ENCODE results near the gene TNNT1. TPM values are rescaled to one million over a fixed set of nuclear protein-coding genes. Genes with fewer than 3 reads are reported as not detected.

Gene TNNT1
- total RNA-seq, 4 donors from 2014 or later, result 0.90 to 1.5 TPM; not detected in 2

DNA sequence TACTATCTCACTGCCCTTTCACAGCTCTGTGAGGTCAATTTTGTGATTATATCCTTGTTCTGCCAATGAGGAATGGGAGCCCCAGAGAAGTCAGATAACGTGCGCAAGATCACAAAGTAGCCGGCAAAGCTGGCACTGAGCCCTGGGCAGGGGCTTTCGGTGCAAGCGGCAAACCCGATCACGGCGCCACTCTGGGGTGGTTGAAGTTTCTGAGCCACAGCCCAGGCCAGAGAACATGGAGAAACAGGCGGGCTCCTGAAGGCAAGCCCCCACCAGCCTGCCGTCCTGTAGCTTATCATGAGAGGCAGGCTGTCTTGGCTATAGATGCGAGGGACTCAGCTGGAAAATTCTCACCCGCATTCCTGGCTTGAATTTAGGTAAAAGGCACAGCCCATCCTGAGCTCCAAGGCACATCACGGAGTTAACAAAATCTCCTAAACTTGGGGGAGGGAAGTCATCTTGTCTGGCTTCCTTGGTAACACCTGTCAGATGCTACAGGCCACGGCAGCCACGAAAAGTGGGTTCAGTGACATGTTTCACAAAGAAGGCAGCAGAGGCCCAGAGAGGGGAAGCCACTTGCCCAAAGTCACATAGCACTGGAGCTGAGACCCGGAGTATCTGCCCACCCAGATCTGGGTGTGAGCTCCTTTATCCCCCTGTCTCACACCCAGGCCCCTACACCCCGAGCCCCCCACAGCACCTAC is 12.5 kb downstream of the TNNT1 start:
- Histone ChIP-seq H3K27me3 (peaks cover 0 to 87% of the 10 kb centered on the region in 2 donors), H3K36me3 (no peaks in the 10 kb centered on the region), H3K4me1 (peaks cover 0 to 10% (median 0%) of the 10 kb centered on the region in 4 donors), H3K4me3 (no peak overlapping the region), H3K9me3 (no peaks in the 10 kb centered on the region), H3K27ac (no peak overlapping the region)
- WGBS, 2 donors, result 82% methylated on average over 17 of the region's 17 CpGs
- TF ChIP-seq EP300 (IDR thresholded peaks at IDR 0.05) (no peak), POLR2A (IDR thresholded peaks at IDR 0.05) (no peak)
- TF ChIP-seq, protein P1, sequence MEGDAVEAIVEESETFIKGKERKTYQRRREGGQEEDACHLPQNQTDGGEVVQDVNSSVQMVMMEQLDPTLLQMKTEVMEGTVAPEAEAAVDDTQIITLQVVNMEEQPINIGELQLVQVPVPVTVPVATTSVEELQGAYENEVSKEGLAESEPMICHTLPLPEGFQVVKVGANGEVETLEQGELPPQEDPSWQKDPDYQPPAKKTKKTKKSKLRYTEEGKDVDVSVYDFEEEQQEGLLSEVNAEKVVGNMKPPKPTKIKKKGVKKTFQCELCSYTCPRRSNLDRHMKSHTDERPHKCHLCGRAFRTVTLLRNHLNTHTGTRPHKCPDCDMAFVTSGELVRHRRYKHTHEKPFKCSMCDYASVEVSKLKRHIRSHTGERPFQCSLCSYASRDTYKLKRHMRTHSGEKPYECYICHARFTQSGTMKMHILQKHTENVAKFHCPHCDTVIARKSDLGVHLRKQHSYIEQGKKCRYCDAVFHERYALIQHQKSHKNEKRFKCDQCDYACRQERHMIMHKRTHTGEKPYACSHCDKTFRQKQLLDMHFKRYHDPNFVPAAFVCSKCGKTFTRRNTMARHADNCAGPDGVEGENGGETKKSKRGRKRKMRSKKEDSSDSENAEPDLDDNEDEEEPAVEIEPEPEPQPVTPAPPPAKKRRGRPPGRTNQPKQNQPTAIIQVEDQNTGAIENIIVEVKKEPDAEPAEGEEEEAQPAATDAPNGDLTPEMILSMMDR (IDR thresholded peaks at IDR 0.05), result no peak
- DNase-seq (ENCODE audit: low spot score in 2 of 2), result no peak

DNA sequence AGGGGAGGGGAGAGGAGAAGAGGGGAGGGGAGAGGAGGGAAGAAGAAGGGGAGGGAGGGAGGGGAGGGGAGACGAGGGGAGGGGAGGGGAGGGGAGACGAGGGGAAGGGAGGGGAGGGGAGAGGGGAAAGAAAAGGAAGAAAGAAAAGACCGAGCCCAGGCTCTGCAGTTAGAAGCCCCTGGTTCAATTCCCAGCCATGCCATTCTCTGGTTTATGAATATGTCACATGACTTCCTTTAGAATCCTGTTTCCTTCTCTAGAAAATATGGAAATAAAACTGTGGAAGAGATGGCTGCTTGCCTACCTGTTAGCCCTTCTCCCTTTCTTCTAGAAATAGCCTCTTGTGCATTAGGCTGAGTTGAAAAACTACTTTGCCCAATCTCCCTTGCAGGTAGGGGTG is 14.3 kb downstream of the TNNT1 start:
- WGBS, 2 donors, result 0 to 20% methylated on average over 2 to 3 of the region's 3 CpGs
- Histone ChIP-seq H3K27ac (no peak overlapping the region), H3K9me3 (no peaks in the 10 kb centered on the region), H3K27me3 (peaks cover 0 to 81% of the 10 kb centered on the region in 2 donors), H3K4me1 (peaks cover 0 to 6% (median 0%) of the 10 kb centered on the region in 4 donors), H3K4me3 (no peak overlapping the region), H3K36me3 (no peaks in the 10 kb centered on the region)
- no peak for TF ChIP-seq POLR2A (IDR thresholded peaks at IDR 0.05)
- TF ChIP-seq, protein P1 (IDR thresholded peaks at IDR 0.05), result no peak
- TF ChIP-seq EP300 (IDR thresholded peaks at IDR 0.05), result no peak
- DNase-seq (ENCODE audit: low spot score in 2 of 2), result no peak

DNA sequence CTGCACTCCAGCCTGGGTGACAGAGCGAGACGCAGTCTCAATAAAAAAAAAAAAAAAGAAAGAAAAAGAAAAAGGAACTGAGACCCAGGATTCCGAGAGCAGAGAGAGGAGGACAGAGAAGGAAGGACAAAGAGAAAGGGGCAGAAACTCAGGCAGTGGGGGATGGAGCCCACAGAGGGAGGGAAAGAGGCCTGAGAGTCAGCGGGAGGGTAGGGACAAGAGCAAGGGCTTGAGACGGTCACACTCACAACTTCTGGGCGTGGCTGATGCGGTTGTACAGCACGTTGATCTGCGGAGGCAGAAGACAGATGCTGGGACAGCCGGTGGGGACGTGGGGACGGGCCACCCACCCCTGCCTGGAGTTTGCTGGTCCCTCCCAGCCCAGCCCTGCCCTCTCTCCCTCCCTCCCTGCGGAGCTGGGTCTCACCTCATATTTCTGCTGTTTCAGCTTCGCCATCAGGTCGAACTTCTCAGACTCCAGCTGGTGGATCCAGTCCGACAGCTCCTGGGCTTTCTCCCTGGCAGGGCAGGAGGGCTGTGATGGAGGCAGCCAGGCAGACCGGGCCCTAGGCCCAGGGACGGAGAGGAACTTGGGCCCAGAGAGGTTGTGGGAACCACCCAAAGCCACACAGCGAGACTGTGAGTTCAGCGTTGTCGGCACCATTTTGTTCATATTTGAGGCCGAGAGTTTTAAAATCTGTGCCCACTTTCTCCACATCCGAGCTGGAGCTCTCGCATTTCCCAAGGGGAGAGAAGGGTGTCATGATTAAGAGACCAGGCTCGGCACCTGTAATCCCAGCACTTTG is 15.2 kb downstream of the TNNT1 start:
- Histone ChIP-seq H3K36me3 (no peaks in the 10 kb centered on the region), H3K4me3 (no peak overlapping the region), H3K27me3 (peaks cover 0 to 84% of the 10 kb centered on the region in 2 donors), H3K9me3 (no peaks in the 10 kb centered on the region), H3K27ac (no peak overlapping the region), H3K4me1 (peaks cover 0 to 6% (median 0%) of the 10 kb centered on the region in 4 donors)
- DNase-seq (ENCODE audit: low spot score in 2 of 2), result no peak
- WGBS, 2 donors, result 57 to 60% methylated on average over 22 to 25 of the region's 25 CpGs
- no peak for TF ChIP-seq EP300 (IDR thresholded peaks at IDR 0.05)
- TF ChIP-seq, protein P1 (IDR thresholded peaks at IDR 0.05), result no peak
- TF ChIP-seq POLR2A (IDR thresholded peaks at IDR 0.05), result no peak

DNA sequence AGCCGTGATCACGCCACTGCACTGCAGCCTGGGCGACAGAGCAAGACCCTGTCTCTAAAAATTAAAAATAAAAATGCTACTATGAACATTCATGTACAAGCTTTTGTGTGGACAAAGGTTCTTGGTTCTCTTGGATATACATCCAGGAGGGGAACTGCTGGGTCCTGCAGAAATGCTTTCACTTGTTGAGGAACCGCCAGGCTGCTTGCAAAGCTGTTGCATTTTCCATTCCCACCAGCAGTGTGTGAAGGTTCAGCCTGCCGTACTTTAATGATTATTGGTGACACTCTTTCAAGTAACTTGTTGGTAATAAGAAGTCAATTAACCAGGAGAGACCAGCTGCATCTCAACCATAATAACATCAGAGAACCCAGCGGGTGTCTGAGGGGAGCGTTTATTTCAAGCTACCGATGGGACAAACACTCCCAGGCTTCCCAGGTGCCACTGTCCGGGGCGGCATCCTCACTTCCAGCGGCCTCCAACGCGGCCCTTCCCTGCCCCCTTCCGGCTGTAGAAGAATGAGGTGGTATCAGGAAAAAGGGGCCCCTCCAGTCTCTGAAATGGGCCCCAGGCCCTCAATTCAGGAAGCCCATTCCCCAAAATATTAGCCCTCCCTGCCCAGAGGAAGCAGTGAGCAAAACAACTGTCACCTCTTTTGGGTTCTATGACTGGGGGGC is 16.4 kb downstream of the TNNT1 start:
- H3K4me1 ChIP-seq, result peaks cover 0 to 6% (median 0%) of the 10 kb centered on the region in 4 donors
- H3K27me3 ChIP-seq, result peaks cover 0 to 79% of the 10 kb centered on the region in 2 donors
- H3K36me3 ChIP-seq, result no peaks in the 10 kb centered on the region
- H3K9me3 ChIP-seq, result no peaks in the 10 kb centered on the region
- no peak overlapping the region for H3K27ac ChIP-seq
- TF ChIP-seq, protein P1 (IDR thresholded peaks at IDR 0.05), result peak in 1 of 5 experiments; percentile 17
- no peak for TF ChIP-seq EP300 (IDR thresholded peaks at IDR 0.05)
- 47 to 56% methylated on average over 14 of the region's 14 CpGs for WGBS, 2 donors
- DNase-seq (ENCODE audit: low spot score in 2 of 2), result no peak
- no peak overlapping the region for H3K4me3 ChIP-seq

Measured in tibial nerve (tissue), 4 donors.